SK-N-SH (cell line): ENCODE data around the gene KCTD8. TPM values are rescaled to one million over a fixed set of nuclear protein-coding genes. Genes with fewer than 3 reads are reported as not detected.

Experiments
- CTCF ChIA-PET: fragments of 300-600, 350-600 bp; formaldehyde crosslinking; extraction: SDS; loops from one replicate; lab custom pipeline; 2021; lab: Yijun Ruan, JAX
- POLR2A ChIA-PET: fragments of 350-600 bp; sonication (Branson Sonifier 250); formaldehyde crosslinking; extraction: SDS; loops from one replicate; lab custom pipeline; 2020; ENCODE audit warnings: antibody characterized with exemption, inconsistent platforms; lab: Yijun Ruan, JAX
- DNase-seq: peaks from one replicate; pipeline ENCODE4 v3.0.0; 2012
- H2AFZ ChIP-seq: fragments of 200-600 bp; sonication (generic); 2 replicates; pipeline ENCODE4 v1.8.1; 2016; ENCODE audit warnings: antibody characterized with exemption, mild to moderate bottlenecking, low read depth
- H3F3A ChIP-seq: fragments of 200-600 bp; sonication (generic); replicated peaks from 2 replicates; pipeline ENCODE3; 2016; ENCODE audit warnings: antibody characterized with exemption, mild to moderate bottlenecking; ENCODE audit not compliant: insufficient read depth
- H3K27ac ChIP-seq, 2 experiments: fragments of 200-500 bp in 1 of 2; fragments of 200-600 bp in 1 of 2; sonication (Bioruptor generic) in 1 of 2; sonication (generic), shearing (Covaris generic) in 1 of 2; 2 replicates each; pipeline versions ENCODE4 v1.5.1 to v1.6.1; 2014 to 2016; ENCODE audit warnings: low read depth in 2 of 2, inconsistent platforms in 1 of 2, low read length in 1 of 2, mild to moderate bottlenecking in 1 of 2, mixed read lengths in 1 of 2
- H3K27me3 ChIP-seq: fragments of 200-600 bp; sonication (generic), shearing (Covaris generic); 2 replicates; pipeline ENCODE4 v1.6.1; 2016; ENCODE audit warnings: mixed run types; ENCODE audit not compliant: insufficient read depth
- H3K36me3 ChIP-seq, 2 experiments: fragments of 200-500 bp in 1 of 2; fragments of 200-600 bp in 1 of 2; sonication (Bioruptor generic) in 1 of 2; sonication (generic) in 1 of 2; replicated peaks in 1 of 2; 2 replicates each; pipeline versions ENCODE3 to v1.5.1; 2014 to 2016; ENCODE audit warnings: low read length in 1 of 2, mild to moderate bottlenecking in 1 of 2; ENCODE audit not compliant: insufficient read depth in 2 of 2, control insufficient read depth in 1 of 2
- H3K4me1 ChIP-seq, 2 experiments: fragments of 200-500 bp in 1 of 2; fragments of 200-600 bp in 1 of 2; sonication (Bioruptor generic) in 1 of 2; sonication (generic), shearing (Covaris generic) in 1 of 2; 2 replicates each; pipeline versions ENCODE4 v1.5.1 to v1.6.1; 2014 to 2016; ENCODE audit warnings: low read depth in 1 of 2, low read length in 1 of 2, mixed run types in 1 of 2; ENCODE audit not compliant: insufficient read depth in 2 of 2, control insufficient read depth in 1 of 2
- H3K4me2 ChIP-seq: fragments of 200-600 bp; sonication (generic), shearing (Covaris generic); 2 replicates; pipeline ENCODE4 v1.6.1; 2017; ENCODE audit warnings: mixed run types
- H3K4me3 ChIP-seq, 2 experiments: fragments of 200-500 bp in 1 of 2; fragments of 200-600 bp in 1 of 2; sonication (Bioruptor generic) in 1 of 2; sonication (generic), shearing (Covaris generic) in 1 of 2; 2 replicates each; pipeline versions ENCODE4 v1.5.1 to v1.8.1; 2014 to 2016; ENCODE audit warnings: low read depth in 2 of 2, inconsistent platforms in 1 of 2, low read length in 1 of 2, mild to moderate bottlenecking in 1 of 2, mixed read lengths in 1 of 2, moderate library complexity in 1 of 2
- H3K79me2 ChIP-seq: fragments of 200-600 bp; sonication (generic); 2 replicates; pipeline ENCODE4 v1.8.1; 2017; ENCODE audit warnings: mild to moderate bottlenecking; ENCODE audit not compliant: insufficient read depth
- H3K9ac ChIP-seq: fragments of 200-600 bp; sonication (generic); 2 replicates; pipeline ENCODE4 v1.6.1; 2017; ENCODE audit warnings: mixed run types
- H3K9me2 ChIP-seq: fragments of 200-600 bp; sonication (generic); 2 replicates; pipeline ENCODE4 v1.6.1; 2017; ENCODE audit warnings: mixed run types
- H3K9me3 ChIP-seq: fragments of 200-600 bp; sonication (generic); 2 replicates; pipeline ENCODE4 v1.6.1; 2017; ENCODE audit warnings: mixed run types, mild to moderate bottlenecking, moderate library complexity
- H4K20me1 ChIP-seq: fragments of 200-600 bp; sonication (generic); 2 replicates; pipeline ENCODE4 v1.6.1; 2017; ENCODE audit warnings: mild to moderate bottlenecking, mixed run types; ENCODE audit not compliant: insufficient read depth
- ELF1 ChIP-seq: IDR thresholded peaks from 2 replicates; pipeline ENCODE4 v1.4.0; 2012
- EZH2phosphoT487 ChIP-seq: fragments of 200-600 bp; sonication (generic); IDR thresholded peaks from 2 replicates; pipeline ENCODE4 v1.6.1; 2017; ENCODE audit warnings: low read depth, mixed run types, mild to moderate bottlenecking, antibody characterized with exemption, moderate library complexity, borderline replicate concordance
- FOXJ3 ChIP-seq: sonication (generic); formaldehyde crosslinking; IDR thresholded peaks from 2 replicates; pipeline ENCODE4 v1.5.1; 2020; ENCODE audit warnings: mild to moderate bottlenecking, missing genetic modification reagents
- GATA2 ChIP-seq: sonication (generic); formaldehyde crosslinking; IDR thresholded peaks from 2 replicates; pipeline ENCODE4 v1.5.0; 2020; ENCODE audit warnings: mild to moderate bottlenecking, missing genetic modification reagents
- SMC3 ChIP-seq: IDR thresholded peaks from 2 replicates; pipeline ENCODE4 v1.6.1; 2012; ENCODE audit warnings: low read depth, low read length, improper control_type of control experiment
- WGBS: methylation state at CpG from one replicate; pipeline ENCODE4 v1.1.6; 2017; ENCODE audit warnings: low lambda C conversion rate; 5-methylcytosine and 5-hydroxymethylcytosine counted together
- polyA plus RNA-seq, 3 experiments: library from polyadenylated mRNA; depleted of rRNA; stranded (reverse); fragments of >200 nt; gene quantifications; 2 replicates each; pipeline ENCODE4 v1.2.3, GENCODE V29; 2012
- TF ChIP-seq, protein P1 (sequence below): fragments of 150-350 bp; IDR thresholded peaks from 2 replicates; pipeline ENCODE4 v1.6.1; 2016; ENCODE audit warnings: mild to moderate bottlenecking, low read depth, low read length
- TF ChIP-seq, protein P2 (sequence below): IDR thresholded peaks from 2 replicates; pipeline ENCODE4 v1.4.0; 2012; ENCODE audit warnings: low read depth, borderline replicate concordance

KCTD8 gene
- polyA plus RNA-seq, 1 of the 3 experiments (the other 2 are of a cell fraction), result not detected

DNA sequence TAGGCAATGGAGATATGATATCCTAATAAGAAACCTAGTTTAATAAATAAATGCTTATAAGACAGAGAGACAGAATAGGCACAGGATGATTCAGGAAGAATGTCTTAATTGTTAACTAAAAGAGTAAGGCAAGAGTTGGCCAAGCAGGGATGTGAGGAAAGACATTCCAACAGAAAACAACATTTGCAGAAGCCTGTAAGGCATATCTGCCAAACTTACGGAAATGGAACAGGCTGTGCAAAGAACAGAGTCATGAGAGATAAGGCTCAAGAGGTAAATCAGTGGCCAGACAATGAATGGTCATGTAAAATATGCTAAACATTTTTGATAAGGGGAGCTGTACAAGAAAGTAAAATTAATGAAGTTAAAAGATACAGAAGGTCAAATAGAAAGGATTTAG lies 134.9 kb downstream of the KCTD8 start:
- H3K9me2 ChIP-seq, result no peaks in the 10 kb centered on the region
- POLR2A ChIA-PET, result no interaction called here
- H3K79me2 ChIP-seq, result no peaks in the 10 kb centered on the region
- no peaks in the 10 kb centered on the region for H3K9me3 ChIP-seq
- CTCF ChIA-PET, result no interaction called here
- H4K20me1 ChIP-seq, result no peaks in the 10 kb centered on the region
- H3K27ac ChIP-seq, result no peak overlapping the region
- H3F3A ChIP-seq, result no peaks in the 10 kb centered on the region
- H3K4me1 ChIP-seq, result no peaks in the 10 kb centered on the region
- H3K27me3 ChIP-seq, result no peaks in the 10 kb centered on the region
- no peak overlapping the region for H2AFZ ChIP-seq
- H3K36me3 ChIP-seq, result no peaks in the 10 kb centered on the region
- no peak overlapping the region for H3K9ac ChIP-seq
- TF ChIP-seq SMC3, result no peak
- no peak for DNase-seq
- no peak overlapping the region for H3K4me2 ChIP-seq
- 0% methylated on average over 1 of the region's 1 CpG for WGBS
- no peak overlapping the region for H3K4me3 ChIP-seq

DNA sequence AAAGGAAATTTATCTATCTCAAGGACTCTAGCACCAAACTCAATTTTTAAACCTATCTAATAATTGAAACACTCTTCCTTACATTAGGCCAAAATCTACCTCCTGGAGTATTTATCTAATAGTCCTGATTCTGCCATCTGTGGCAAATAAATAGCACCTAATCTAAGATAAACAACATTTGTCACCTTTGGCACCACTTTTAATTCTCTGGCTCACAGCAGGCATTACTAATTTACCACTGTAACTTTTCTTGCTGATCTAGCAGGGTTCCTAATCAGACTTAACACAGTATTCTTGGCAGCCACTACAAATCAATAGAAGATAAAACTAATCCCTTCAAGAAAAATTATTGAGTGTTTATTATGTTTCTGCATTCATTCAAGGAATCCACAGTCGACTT lies 161.1 kb downstream of the KCTD8 start:
- H3F3A ChIP-seq, result no peaks in the 10 kb centered on the region
- H3K4me1 ChIP-seq, result no peaks in the 10 kb centered on the region
- no peaks in the 10 kb centered on the region for H3K36me3 ChIP-seq
- no peak overlapping the region for H3K4me2 ChIP-seq
- H3K27me3 ChIP-seq, result no peaks in the 10 kb centered on the region
- H4K20me1 ChIP-seq, result no peaks in the 10 kb centered on the region
- ChIA-PET POLR2A (no interaction called here), CTCF (no interaction called here)
- no peaks in the 10 kb centered on the region for H3K79me2 ChIP-seq
- DNase-seq, result no peak
- 0% methylated on average over 1 of the region's 1 CpG for WGBS
- no peak overlapping the region for H3K27ac ChIP-seq
- no peaks in the 10 kb centered on the region for H3K9me2 ChIP-seq
- H3K4me3 ChIP-seq, result no peak overlapping the region
- no peaks in the 10 kb centered on the region for H3K9me3 ChIP-seq
- H2AFZ ChIP-seq, result no peak overlapping the region
- TF ChIP-seq, protein P1, sequence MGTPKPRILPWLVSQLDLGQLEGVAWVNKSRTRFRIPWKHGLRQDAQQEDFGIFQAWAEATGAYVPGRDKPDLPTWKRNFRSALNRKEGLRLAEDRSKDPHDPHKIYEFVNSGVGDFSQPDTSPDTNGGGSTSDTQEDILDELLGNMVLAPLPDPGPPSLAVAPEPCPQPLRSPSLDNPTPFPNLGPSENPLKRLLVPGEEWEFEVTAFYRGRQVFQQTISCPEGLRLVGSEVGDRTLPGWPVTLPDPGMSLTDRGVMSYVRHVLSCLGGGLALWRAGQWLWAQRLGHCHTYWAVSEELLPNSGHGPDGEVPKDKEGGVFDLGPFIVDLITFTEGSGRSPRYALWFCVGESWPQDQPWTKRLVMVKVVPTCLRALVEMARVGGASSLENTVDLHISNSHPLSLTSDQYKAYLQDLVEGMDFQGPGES, result no peak
- TF ChIP-seq GATA2 (CRISPR knock-in tag) (no peak), SMC3 (no peak), EZH2phosphoT487 (no peak)
- TF ChIP-seq, protein P2, sequence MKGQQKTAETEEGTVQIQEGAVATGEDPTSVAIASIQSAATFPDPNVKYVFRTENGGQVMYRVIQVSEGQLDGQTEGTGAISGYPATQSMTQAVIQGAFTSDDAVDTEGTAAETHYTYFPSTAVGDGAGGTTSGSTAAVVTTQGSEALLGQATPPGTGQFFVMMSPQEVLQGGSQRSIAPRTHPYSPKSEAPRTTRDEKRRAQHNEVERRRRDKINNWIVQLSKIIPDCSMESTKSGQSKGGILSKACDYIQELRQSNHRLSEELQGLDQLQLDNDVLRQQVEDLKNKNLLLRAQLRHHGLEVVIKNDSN, result no peak
- no peak overlapping the region for H3K9ac ChIP-seq

DNA sequence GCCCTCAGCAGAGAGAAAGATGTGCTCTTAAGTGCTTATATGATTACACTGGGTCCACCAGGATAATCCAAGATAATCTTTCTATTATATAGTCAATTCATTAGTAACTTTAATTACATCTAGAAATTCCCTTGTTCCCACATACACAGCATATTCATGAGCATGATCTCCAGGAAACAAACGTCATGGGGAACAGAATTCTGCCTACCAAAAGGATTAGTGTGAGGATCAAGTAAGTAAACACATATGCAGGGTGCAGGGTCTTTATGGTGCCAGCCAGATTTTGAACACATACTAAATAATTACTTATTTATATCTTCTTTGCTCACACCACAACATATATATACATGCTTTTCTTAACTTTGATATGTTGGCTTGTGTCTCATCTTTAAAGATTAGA lies 169.1 kb downstream of the KCTD8 start:
- Histone ChIP-seq H3F3A (no peaks in the 10 kb centered on the region), H3K9me3 (no peaks in the 10 kb centered on the region), H4K20me1 (no peaks in the 10 kb centered on the region), H3K36me3 (no peaks in the 10 kb centered on the region), H3K4me2 (no peak overlapping the region), H3K4me1 (no peaks in the 10 kb centered on the region), H3K27ac (no peak overlapping the region), H2AFZ (no peak overlapping the region), H3K9me2 (no peaks in the 10 kb centered on the region), H3K79me2 (no peaks in the 10 kb centered on the region), H3K9ac (no peak overlapping the region), H3K27me3 (no peaks in the 10 kb centered on the region), H3K4me3 (no peak overlapping the region)
- TF ChIP-seq FOXJ3 (CRISPR knock-in tag) (no peak), ELF1 (no peak)
- CTCF ChIA-PET, result no interaction called here
- POLR2A ChIA-PET, result no interaction called here
- 0% methylated on average over 1 of the region's 1 CpG for WGBS
- DNase-seq, result no peak
